NCI-H460 (cell line): Measurements from ENCODE around the gene TMEM63A. TPM values are rescaled to one million over a fixed set of nuclear protein-coding genes. Genes with fewer than 3 reads are reported as not detected.
"Not testable (repeated sequence)": the region's sequence is repeated elsewhere in the genome, so short reads cannot be mapped to it uniquely, and the experiment has no call there.

ENCODE experiments used
- DNase-seq: peaks from one replicate; pipeline ENCODE4 v3.0.0-alpha.2; 2016; ENCODE audit warnings: low read depth; ENCODE audit errors: extremely low read depth
- polyA plus RNA-seq: library from polyadenylated mRNA; depleted of rRNA; stranded (reverse); fragments of >200 nt; gene quantifications from 2 replicates; pipeline ENCODE4 v1.2.3, GENCODE V29; 2014; cell fraction: nucleus; rRNA removed
- total RNA-seq: library from RNA; depleted of rRNA; stranded (reverse); fragments of >200 nt; shearing (Covaris generic); gene quantifications from 2 replicates; pipeline ENCODE4 v1.2.3, GENCODE V29; 2014; rRNA removed

Gene TMEM63A
- total RNA-seq, result 10.4 and 17.4 TPM in 2 replicates
- polyA plus RNA-seq, result 39.9 and 52.8 TPM in 2 replicates

DNA sequence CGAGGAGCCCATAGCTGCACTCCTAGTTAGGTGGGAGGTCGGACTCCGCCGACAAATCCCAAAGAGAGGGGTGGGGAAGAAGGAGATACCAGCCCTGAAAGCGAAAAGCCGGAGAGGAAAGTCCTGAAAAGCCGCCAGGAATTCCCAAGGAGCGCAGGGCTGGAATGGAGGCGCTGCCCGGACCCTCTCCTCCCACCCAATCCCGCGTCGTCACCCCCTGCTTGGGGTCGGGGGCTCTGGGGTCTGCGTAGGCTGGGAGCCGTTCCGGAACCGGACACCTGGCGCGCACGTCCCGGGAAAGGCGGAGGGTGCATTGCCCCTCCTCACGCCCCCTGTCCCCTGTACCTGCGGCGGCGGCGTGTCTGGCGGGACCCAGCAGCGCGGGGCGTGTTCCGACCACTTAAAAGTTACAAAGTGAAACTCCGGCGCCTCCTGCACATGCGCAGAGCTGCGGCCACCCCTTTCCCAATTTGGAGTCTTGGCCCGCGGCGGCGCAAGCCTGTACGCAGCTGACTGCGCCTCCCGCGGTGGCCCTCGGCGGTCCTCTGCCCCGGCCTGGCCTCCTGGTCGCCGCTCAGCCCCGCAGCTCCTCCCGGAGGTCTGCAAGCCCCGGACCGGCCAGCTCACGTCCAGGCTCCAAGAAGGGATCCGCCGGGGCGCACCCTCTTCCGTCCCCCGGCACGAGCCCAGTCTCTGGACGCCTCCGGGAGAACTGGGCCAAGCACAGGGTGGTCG lies at the start of gene TMEM63A:
Gene TMEM63A (minus strand): TSS at position 422 of the 735 bp plus-strand sequence. CDS start 4,800 bp downstream, outside the sequence.
- DNase-seq, result peak; percentile 81

- no peak for DNase-seq
Measured at GRCh38 chr1:225931270-225932136, 49.3 kb upstream of the TMEM63A start.

DNA sequence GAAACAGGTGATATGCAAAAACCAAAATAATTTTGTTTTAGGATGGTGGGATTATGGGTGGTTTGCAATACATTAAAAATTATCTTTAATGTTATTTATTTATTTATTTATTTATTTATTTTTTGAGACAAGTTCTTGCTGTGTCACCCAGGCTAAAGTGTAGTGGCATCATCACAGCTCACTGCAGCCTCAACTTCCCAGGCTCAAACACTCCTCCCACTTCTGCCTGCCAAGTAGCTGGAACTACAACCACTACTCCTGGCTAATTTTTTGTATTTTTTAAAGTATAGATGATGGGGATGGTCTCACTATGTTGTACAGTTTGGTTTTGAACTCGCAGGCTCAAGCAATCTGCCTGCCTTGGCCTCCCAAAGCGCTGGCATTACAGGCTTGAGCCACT lies 48.4 kb upstream of the TMEM63A start:
- no peak for DNase-seq

- DNase-seq, result not testable (repeated sequence)
Measured at GRCh38 chr1:225929462-225929861, 47.3 kb upstream of the TMEM63A start.

DNA sequence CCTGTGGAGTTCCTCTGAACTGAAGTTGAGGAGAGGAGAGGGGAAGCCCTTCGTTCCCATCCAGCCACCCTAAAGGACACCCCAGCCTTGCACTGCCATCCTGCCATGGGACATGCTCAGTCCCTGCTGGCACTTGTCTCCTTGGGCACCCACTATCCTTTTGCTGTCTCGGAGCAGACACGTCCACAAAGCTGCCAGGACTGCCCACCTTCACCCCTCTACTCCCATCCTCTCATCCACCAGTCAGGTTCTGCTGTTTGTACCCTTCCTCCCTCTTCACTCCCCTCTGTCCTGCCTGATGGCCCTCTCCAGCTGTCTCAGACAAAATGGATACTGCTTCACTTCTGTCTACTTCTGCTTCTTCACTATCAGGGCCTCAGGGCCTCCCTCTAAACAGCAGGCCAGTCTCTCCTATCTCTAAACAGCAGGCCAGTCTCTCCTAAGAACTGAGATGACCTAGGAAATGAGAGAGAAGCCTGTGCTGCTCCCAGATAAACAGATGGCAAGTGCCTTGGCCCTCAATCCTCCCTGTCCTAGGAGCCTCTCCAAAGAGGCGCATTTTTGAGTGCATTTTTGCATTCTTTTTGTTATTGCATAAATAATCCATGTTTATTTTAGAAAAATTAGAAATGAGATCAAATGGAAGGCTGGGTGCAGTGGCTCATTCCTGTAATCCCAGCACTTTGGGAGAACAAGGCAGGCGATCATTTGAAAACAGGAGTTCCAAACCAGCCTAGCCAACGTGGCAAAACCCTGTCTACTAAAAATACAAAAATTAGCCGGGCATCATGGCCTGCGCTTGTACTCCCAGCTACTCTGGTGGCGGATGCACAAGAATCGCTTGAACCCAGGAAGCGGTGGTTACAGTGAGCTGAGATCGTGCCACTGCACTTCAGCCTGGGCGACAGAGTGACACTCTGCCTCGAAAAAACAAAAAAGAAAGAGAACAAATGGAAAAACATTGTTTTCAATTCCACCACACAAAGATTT lies 46.3 kb upstream of the TMEM63A start:
- DNase-seq, result no peak

DNA sequence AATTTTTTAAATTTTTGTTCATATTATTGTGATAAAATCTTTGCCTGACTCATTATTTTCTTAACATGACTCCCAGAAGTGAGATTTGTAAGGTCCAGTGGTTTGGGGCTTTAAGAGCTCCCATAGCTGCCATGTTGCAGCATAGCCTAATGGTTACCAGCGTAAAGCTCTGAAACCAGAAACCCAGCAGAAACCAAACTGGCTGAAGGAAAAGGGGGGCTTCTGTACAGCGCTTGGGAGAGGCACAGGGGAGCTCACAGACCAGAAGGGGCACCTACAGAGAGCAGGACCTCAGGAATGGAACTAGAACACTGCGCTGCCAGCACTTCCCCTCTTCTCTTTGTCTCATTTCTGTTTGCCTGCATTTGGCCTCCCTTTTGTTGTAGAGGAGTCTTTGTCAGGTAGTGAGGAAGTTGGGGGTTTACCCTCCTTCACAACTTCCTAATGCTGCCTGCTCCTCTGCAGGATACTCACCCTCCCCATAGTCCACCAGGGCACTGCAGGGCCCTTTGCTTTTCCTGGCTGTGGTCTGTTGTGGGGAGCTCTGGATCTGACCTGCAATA lies 44.5 kb upstream of the TMEM63A start:
- DNase-seq, result no peak

DNA sequence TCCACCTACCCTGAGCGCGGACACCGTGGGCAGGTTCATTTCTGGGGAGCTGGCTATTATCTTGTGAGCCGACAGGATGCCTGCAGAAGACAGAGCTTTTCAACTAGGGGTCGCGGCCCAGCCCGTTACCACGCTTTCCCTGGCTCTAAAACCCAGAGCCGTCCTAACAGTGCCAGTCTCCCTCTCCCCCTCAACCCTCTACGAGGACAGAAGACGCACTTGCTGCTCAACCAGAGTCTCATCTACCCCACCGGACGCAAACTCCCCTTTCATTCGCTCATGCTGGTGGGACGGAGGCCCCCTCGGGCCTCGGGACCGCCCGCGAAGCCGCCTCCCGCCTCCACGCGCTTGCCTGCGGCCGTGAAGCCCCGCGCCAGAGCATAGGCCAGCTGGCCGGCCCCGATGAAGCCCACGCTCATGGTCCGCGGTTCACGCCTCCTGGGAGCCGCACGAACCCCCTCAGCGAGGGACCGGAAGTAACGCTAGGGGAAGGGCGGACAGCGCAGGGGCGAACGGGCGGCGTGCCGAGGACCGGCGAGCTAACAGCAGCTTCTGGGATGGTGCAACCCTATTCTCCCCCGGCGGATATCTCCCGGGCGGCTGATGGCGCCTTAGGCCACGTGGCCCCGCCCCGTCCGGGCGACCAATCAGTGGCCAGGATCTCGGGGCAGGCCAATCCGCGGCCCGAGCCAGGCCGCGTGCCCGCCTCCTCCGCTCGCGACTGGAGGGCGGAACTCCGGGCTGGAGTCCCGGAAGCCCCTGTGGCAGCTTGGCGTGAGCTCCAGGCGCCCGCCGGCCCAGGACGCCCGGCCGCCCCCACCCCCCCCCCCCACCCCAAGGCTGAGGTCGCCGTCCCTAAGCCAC lies 41.7 kb upstream of the TMEM63A start, which contains the start of gene PYCR2:
Gene PYCR2 (minus strand): TSS at position 559 of the 864 bp plus-strand sequence. CDS start 140 bp downstream, at position 419.
- DNase-seq, result peak; percentile 98

DNA sequence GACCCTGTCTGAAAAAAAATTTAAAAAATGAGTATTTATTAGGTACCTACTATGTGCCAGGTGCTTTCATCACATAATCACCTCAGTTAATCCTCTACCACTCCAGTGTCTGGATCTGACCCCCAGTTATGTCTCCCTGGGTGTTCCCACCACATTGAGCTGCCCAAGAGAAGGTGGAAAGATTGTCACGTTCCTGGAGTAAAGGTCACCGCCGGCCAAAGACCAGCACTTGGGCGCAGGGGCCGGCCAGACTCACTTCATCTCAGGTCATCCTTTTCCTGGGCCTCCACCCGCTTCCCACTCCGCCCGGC lies 41.2 kb upstream of the TMEM63A start:
- DNase-seq, result no peak

- no peak for DNase-seq
Measured at GRCh38 chr1:225921734-225922709, 39.8 kb upstream of the TMEM63A start.

- DNase-seq, result no peak
Measured at GRCh38 chr1:225919906-225920305, 37.7 kb upstream of the TMEM63A start.

DNA sequence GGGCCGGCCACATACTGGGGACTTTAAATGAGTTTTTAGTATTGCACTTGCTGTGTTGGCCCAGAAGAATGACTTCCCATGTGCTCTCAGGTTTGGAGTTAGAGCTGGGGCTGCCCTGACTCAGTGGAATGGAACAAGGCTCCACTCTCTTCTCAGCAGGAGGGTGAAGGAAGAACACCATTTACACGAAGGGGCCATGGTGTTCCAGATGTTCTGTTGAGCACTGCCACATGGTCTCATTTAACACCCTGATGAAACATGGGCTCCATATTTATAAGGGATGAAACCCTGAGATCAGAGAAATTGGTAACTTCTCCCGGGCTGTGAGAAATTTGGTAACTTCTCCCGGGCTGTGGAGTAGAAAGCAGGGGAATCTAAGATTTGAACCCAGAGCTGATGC lies 36.1 kb upstream of the TMEM63A start:
- no peak for DNase-seq

DNA sequence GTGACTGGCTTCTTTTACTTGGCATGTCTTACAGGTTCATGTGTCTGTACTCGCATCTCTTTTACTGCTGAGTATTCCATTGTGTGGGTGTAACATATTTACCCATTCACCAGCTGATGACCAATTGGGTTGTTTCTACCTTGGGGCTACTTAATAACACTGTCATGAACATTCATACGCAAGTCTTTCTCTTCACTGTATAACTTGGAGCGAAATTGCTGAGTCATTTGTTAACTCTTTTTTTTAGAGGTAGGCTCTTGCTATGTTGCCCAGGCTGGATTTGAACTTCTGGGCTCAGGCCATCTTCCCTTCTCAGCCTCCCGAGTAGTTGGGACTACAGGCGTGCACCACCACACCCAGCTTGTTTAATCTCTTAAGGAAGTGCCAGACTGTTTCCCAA lies 35.4 kb upstream of the TMEM63A start:
- no peak for DNase-seq

GRCh38 chr1:225917101-225917500 lies 34.9 kb upstream of the TMEM63A start:
- DNase-seq, result no peak

- DNase-seq, result no peak
Measured at GRCh38 chr1:225915538-225915991, 33.4 kb upstream of the TMEM63A start.

DNA sequence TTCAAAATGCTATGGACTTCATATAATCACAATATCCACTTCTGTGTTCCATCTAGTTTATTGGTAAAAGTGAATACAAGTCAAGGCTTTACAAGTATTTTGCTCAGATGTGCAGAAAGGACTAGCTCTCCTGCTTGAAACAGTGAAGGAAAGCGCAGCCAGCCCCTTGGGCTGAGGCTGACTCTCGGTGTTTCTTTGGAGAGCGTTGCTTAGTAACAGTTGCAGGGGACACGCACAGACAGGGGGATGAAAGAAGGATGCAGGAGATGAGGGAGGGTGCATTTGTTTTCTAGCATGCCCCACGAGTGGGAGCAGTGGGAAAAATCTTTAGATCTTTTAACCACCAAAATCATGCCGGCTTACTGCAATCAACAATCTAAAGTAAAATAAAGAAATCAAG lies 32.8 kb upstream of the TMEM63A start:
- DNase-seq, result no peak

DNA sequence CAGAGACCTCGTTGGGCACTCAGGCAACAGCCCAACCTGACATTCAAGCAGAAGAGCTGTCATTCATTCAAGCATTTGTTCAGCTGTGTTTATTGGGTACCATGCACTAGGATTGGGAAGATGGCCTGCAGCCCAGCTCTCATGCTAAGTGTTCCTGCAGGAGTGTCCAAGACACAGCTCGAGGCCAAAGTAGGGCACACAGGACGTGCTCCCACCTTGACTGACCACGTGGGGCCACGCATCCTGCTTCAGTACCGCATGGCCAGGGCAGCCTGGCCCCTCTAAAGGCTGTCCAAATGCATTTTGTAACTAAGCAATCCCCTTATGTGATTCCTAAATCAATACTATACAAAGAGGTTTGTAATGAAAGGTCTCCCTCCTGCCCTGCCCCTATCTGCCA lies 32.2 kb upstream of the TMEM63A start:
- no peak for DNase-seq

- DNase-seq, result peak; percentile 53
Measured at GRCh38 chr1:225911191-225912130, 29.3 kb upstream of the TMEM63A start.
